ENCODE data around the gene CHAF1B.

- TF ChIP-seq CTCF (IDR thresholded peaks at IDR 0.05) (no peak), POLR2A (IDR thresholded peaks at IDR 0.05) (no peak), EP300 (IDR thresholded peaks at IDR 0.05) (no peak)
These were observed 23.4 kb downstream of the CHAF1B start for GRCh38 chr21:36408568-36408967.

Measured in ovary (tissue), 3 donors.